ENCODE data around the gene DESI1.

Gene DESI1

GRCh38 chr22:41555325-41555982 is 65.4 kb downstream of the DESI1 start:
- no peak for DNase-seq

- no peak for DNase-seq
These were observed 68.8 kb downstream of the DESI1 start for GRCh38 chr22:41551877-41552582.

DNA sequence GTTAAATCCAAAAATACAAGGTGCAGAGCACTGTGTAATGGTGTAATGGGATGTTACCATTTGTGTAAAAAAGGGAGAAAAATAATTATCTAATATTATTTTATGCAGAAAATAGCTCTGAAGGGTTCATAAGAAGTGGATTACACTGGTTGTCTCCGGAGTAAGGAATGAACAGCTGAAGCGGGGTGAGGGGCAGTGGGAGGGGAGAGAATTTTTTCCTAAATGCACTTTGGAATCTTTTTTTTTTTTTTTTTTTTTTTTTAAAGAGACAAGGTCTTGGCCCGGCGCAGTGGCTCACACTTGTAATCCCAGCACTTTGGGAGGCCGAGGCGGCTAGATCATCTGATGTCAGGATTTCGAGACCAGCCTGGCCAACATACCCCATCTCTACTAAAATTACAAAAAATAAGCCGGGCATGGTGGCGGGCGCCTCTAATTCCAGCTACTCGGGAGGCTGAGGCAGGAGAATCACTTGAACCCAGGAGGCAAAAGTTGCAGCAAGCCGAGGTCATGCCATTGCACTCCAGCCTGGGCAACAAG is 69.8 kb downstream of the DESI1 start:
- no peak for DNase-seq

GRCh38 chr22:41548830-41549211 is 72.0 kb downstream of the DESI1 start:
- no peak for DNase-seq

Data from NCI-H1048 (cell line).